ENCODE measurements around the gene ACHE.

- TF ChIP-seq POLR2A (IDR thresholded peaks at IDR 0.05): no peak
- TF ChIP-seq CTCF (IDR thresholded peaks at IDR 0.05): no peak
These were observed 12.8 kb upstream of the ACHE start for GRCh38 chr7:100908512-100908911.
